ENCODE measurements around the gene DLL4.

Gene DLL4

DNA sequence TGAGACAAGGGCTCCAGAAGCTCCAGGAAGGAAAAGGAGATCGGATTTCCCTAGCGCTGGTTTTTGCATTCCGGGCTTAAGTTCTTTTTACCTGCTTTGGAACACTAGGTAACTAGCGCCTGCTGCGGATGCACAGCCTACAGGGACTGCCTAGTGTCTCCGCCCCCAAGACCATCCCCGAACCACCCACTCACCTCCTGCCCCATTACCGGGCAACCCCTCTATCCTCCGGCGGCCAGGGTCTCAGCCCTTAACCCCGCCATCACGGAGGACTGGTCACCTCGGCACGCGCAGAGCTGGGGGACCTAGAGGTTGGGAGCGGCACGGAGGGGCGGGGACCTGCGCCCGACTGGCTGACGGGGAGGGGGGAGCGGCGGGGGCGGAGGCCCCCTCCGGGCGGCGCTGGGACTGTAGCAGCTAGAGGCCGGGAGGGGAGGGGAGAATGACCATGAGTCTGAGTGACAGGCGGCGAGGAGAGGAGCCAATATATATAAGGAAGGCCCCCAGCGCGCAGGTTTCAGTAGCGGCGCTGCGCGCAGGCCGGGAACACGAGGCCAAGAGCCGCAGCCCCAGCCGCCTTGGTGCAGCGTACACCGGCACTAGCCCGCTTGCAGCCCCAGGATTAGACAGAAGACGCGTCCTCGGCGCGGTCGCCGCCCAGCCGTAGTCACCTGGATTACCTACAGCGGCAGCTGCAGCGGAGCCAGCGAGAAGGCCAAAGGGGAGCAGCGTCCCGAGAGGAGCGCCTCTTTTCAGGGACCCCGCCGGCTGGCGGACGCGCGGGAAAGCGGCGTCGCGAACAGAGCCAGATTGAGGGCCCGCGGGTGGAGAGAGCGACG is at the start of gene DLL4:
TSS of gene DLL4 (plus strand) at position 520 of the 839 bp plus-strand sequence. CDS start 329 bp downstream, outside the sequence.
- DNase-seq (ENCODE audit: low read depth, low spot score): no peak

DNA sequence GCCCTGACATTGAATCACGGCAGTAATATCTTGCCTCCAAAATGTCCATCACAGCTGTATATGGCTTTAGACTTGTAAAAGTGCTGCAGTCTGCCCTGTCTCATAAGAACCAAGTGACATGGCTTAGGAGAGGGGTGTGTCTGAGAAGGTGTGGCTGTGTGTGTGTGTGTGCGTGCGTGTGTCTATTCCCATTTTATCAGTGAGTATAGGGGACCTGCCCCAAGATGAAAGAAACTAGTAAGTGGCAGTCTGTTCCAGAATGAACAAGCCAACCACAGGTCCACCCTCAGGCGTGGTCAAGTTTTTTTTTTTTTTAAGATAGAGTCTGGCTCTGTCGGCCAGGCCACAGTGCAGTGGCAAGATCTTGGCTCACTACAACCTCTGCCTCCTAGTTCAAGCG is 49.5 kb upstream of the DLL4 start:
- no peak for DNase-seq (ENCODE audit: low read depth, low spot score)

- DNase-seq (ENCODE audit: low read depth, low spot score): no peak
Measured at GRCh38 chr15:40881351-40881750, 47.8 kb upstream of the DLL4 start.

DNA sequence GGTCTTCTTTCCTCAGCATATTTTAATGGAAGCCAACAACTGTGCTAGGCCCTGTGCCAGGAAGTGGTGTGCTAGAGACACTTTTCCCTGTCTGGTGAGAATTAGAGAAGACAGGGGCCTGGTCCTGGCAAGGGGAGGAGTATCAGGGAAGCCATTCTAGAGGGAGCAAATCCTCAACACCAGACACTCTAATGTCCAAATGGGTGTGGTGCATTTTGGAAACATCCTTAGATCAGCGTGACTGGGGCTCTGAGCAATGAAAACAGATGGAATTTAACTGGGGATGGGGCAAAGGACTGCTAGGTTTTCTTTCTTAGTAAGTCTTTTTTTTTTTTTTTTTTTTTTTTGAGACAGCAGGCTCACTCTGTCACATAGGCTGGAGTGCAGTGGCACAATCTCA is 42.6 kb upstream of the DLL4 start:
- no peak for DNase-seq (ENCODE audit: low read depth, low spot score)

DNA sequence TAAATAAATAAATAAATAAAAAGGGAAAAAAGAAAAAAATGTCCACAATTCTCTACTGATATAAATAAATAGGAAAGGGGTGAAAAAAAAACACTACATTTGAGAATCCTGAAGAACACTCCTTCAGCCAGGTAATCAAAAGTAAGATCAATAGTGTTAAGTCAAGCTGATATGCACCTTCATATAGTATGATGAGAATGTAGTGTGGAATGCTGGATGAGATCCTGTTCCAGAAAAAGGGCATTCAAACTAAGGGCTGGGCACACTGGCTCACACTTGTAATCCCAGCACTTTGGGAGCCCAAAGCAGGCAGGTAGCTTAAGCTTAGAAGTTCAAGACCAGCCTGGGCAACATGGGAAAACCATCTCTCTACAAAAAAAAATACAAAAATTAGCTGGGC is 40.0 kb upstream of the DLL4 start:
- no peak for DNase-seq (ENCODE audit: low read depth, low spot score)

- no peak for DNase-seq (ENCODE audit: low read depth, low spot score)
Measured at GRCh38 chr15:40891138-40891537, 38.0 kb upstream of the DLL4 start.

DNA sequence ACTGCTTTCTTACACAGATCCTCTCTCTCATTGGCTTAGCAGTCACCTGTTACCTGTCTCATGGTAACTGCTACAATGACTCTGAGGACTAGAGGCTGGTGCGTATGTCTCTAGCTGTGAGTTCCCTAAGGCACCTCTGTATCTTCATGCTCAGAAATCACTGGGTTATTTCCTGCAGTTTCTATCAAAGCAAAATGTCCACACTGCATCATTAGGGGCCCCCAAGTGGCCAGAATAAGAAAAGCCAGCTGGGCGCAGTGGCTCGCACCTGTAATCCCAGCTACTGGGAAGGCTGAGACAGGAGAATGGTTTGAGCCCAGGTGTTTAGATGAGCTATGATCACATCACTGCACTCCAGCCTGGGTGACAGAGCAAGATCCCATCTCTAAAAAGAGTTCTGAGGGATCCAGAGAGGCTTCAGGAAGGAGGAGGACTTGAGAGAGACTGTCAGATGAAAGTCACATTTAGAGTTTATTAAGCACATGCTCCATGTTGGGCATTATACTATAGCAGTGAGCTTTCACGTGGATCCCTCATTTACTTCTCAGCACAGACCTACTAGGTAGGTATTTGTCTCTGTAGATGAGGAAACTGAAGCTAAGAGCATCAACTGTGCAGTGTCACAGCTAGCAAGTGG is 37.2 kb upstream of the DLL4 start:
- no peak for DNase-seq (ENCODE audit: low read depth, low spot score)

DNA sequence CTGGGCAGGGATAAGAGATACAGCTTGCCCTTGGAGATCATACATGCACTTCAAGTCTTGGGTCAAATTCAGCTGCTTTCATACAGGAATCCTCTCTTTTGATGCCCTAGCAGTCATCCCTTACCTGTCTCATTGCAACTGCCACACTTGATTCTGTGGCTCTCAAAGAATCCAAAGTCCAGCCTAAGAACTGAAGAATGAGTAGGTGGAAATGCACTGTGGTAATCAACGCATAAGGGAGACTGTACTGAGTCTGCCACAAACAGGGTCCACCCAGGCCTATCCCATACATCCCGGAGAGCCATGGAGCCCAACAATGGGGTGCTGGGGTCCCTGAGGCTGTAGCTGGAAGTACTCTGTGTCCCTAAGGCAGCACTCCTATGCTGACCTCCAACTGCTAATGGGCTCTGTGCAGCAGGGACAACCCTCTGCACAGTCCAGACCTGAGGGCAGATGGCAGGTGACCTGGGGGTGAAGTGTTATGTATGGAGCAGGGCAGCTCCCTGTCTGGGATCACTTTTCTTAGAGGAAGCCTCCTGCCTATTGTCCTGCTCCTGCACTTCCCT is 36.6 kb upstream of the DLL4 start:
- no peak for DNase-seq (ENCODE audit: low read depth, low spot score)

GRCh38 chr15:40893019-40893670 is 36.0 kb upstream of the DLL4 start:
- no peak for DNase-seq (ENCODE audit: low read depth, low spot score)

- peak; percentile 89 for DNase-seq (ENCODE audit: low read depth, low spot score)
Measured at GRCh38 chr15:40893733-40894680, 35.1 kb upstream of the DLL4 start, which contains the start of gene VPS18. TSS of gene VPS18 (plus strand) at chr15:40894450. CDS start at chr15:40894769, 319 bp downstream.

DNA sequence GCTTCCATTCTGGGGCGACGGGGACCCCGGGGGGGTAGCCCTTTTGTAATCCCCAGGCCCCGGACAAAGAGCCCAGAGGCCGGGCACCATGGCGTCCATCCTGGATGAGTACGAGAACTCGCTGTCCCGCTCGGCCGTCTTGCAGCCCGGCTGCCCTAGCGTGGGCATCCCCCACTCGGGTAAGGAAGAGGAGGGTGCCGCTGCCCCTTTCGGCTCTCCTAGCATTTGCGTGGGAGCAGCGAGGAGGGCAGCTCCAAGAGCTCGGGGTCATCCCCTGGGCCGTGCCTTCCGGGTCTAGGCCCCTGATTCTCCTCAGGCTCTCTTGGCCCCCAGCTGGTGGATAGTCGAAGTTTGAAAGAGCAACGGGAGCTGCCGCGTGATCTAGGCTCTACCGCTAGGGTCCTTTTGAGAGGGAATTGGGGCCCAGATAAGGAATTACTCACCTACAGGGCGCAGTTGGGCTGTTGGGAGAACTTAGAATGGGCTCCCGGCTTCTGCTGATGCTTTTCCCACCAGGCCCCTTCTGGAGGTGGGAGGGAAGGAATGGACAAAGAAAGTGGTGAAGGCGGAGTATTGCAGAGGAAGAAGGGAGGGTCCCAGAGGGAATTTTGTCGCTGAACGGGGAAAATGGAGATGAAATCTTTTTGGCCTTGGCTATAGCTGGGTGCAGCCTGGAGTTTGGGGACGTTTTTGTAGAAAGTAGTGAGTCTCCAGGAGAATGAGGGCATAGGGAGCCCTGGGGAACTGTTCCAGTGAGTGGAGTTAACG is 34.3 kb upstream of the DLL4 start:
- DNase-seq (ENCODE audit: low read depth, low spot score): no peak

DNA sequence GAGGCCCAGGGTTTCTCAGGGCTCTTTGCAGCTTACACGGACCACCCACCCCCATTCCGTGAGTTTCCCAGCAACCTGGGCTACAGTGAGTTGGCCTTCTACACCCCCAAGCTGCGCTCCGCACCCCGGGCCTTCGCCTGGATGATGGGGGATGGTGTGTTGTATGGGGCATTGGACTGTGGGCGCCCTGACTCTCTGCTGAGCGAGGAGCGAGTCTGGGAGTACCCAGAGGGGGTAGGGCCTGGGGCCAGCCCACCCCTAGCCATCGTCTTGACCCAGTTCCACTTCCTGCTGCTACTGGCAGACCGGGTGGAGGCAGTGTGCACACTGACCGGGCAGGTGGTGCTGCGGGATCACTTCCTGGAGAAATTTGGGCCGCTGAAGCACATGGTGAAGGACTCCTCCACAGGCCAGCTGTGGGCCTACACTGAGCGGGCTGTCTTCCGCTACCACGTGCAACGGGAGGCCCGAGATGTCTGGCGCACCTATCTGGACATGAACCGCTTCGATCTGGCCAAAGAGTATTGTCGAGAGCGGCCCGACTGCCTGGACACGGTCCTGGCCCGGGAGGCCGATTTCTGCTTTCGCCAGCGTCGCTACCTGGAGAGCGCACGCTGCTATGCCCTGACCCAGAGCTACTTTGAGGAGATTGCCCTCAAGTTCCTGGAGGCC is 29.5 kb upstream of the DLL4 start:
- DNase-seq (ENCODE audit: low read depth, low spot score): no peak

- no peak for DNase-seq (ENCODE audit: low read depth, low spot score)
Measured at GRCh38 chr15:40900256-40901052, 28.7 kb upstream of the DLL4 start.

GRCh38 chr15:40901053-40901443 is 28.1 kb upstream of the DLL4 start:
- DNase-seq (ENCODE audit: low read depth, low spot score): no peak

DNA sequence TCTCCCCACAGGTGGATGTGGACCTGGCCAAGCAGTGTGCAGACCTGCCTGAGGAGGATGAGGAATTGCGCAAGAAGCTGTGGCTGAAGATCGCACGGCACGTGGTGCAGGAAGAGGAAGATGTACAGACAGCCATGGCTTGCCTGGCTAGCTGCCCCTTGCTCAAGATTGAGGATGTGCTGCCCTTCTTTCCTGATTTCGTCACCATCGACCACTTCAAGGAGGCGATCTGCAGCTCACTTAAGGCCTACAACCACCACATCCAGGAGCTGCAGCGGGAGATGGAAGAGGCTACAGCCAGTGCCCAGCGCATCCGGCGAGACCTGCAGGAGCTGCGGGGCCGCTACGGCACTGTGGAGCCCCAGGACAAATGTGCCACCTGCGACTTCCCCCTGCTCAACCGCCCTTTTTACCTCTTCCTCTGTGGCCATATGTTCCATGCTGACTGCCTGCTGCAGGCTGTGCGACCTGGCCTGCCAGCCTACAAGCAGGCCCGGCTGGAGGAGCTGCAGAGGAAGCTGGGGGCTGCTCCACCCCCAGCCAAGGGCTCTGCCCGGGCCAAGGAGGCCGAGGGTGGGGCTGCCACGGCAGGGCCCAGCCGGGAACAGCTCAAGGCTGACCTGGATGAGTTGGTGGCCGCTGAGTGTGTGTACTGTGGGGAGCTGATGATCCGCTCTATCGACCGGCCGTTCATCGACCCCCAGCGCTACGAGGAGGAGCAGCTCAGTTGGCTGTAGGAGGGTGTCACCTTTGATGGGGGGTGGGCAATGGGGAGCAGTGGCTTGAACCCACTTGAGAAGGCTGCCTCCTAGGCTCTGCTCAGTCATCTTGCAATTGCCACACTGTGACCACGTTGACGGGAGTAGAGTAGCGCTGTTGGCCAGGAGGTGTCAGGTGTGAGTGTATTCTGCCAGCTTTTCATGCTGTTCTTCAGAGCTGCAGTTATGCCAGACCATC is 26.3 kb upstream of the DLL4 start:
- DNase-seq (ENCODE audit: low read depth, low spot score): no peak

DNA sequence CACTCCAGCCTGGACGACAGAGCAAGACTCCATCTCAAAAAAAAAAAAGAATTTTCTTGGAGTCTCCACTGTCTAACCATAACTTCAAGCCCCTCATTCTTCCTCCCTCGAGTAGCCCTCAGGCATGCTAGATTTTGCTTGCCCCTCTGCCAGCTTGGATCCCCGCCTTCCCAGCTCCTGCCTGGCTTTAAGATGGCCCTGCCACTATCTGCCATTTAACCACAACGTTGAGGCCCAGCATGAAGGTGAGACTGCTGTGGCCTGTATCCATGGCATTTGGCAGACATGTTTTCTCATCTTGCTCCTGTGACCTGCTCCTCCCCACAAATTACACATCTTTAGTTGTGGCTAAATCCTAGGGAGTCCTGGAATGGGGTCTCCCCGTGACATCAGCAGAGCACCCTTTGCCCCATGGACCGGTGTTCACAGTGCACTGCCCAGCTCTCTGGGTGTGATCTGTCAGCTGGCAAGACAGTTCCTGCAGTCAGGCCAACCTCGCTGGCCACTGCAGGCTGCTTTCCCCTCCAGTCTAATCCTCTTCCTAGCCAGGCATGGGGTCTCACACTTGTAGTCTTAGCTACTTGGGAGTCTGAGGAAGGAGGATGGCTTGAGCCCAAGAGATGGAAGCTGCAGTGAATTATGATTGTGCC is 24.5 kb upstream of the DLL4 start:
- DNase-seq (ENCODE audit: low read depth, low spot score): no peak
